Stimulated activated CD8-positive, alpha-beta memory T cell treated with anti-CD3 and anti-CD28 coated beads, Interleukin-7, amount 100 ng/mL, for 4 hours (primary cell): ENCODE data around the gene NMUR2.

ENCODE experiments used
- DNase-seq, 2 donors: peaks; one replicate each; pipeline ENCODE4 v3.0.0-alpha.2; 2020; ENCODE audit warnings: low read depth in 2 of 2

NMUR2 gene

DNA sequence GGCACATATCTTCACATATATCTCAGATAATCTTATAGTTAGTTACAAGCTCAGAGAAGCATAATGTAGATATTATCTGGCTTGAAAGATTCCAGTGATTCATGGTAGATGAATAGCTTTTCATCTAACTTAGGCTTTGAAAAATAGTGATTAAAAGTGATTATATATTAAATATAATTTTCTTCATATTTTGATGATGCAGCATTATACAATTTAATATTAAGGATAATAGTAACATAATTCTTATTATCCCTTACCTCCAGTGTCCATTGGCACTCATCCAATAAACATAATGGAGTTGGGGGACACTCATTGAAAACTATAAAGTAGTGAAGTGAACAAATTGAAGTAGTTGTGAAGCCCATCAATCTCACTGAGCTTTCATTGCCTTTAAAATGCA, 35.8 kb downstream of the NMUR2 start:
- DNase-seq = no peak

GRCh38 chr5:152367554-152367953, 37.5 kb downstream of the NMUR2 start:
- DNase-seq = no peak

DNA sequence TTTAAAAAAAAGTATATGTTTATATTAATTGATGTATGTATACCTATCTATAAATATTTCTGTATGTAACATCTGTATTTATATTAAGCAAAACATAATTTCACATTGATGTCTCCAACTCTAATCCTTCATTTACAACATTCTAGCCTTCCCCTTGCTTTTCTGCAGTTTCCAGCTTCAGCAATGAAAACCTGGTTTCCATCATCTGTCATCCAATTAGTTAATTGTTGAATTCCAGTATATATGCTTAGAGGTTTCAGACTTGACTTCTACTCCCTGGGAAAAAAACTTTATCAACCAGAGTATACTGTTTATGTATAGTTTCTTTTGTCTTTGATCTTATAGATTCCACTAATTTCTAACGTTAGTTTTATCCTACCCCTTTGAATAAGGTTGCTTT, 38.4 kb downstream of the NMUR2 start:
- no peak for DNase-seq

DNA sequence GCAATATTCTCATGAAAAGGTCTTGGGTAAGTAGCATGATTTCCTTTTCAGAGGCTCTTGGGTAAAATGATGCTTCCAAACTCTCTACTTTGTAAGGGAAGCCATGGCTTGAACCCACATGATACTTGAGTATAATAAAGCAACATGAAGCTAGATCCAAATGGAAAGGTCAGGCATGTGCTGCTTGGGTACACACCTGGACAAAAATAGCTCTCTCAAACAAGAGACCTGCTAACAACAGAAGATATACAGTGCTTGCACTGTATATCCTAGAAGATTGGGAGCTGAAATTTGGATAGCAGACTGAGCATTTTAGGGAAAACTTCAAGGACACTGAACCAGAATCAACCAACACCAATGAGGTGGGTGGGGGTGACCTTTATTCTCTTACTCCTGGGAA, 40.2 kb downstream of the NMUR2 start:
- DNase-seq = no peak

GRCh38 chr5:152364172-152364571, 40.9 kb downstream of the NMUR2 start:
- DNase-seq = no peak

DNA sequence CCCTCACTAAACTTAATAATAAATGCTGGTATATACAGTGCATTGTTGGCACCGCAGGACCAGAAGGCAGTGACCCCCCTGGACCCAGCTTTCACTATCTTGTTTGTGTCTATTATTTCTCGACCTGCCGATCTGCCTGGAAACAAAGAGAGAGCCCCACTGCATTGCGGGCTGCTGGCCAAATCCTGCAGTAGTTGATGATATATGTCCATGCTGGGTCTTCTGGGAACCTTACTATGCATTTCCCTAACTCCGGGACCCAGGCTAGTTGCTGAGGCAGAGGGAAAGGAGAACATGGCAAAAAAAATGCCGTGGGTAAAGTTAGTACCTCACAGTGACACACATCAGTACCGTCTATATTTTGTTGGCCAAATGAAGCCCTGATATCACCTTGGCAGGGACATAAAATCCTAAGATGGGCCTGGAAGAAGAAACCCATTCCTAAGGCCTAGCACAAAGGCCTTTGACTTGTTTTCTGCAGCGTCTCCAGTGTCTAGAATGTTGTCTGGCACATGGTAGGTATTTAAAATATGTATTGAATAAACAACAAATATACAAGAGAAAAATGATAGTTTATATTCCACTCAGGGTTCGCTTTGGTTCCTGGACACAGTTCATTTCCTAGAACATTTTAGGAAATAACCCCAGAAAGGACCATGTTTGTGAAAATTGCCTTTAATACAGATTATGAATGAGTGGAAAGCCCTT, 46.1 kb downstream of the NMUR2 start:
- no peak for DNase-seq

GRCh38 chr5:152356506-152356905, 48.6 kb downstream of the NMUR2 start:
- DNase-seq = no peak

- DNase-seq = no peak
These were observed 50.0 kb downstream of the NMUR2 start for GRCh38 chr5:152355061-152355460.

- no peak for DNase-seq
These were observed 52.1 kb downstream of the NMUR2 start for GRCh38 chr5:152353001-152353400.

GRCh38 chr5:152349683-152350526, 55.2 kb downstream of the NMUR2 start:
- no peak for DNase-seq
